Stimulated activated CD8-positive, alpha-beta memory T cell treated with anti-CD3 and anti-CD28 coated beads, Interleukin-4, amount 100 ng/mL, for 24 hours (primary cell): Measurements from ENCODE around the gene CD300LF.

ENCODE experiments used
- DNase-seq: peaks from one replicate; pipeline ENCODE4 v3.0.0-alpha.2; 2020; ENCODE audit warnings: low read depth

CD300LF gene

DNA sequence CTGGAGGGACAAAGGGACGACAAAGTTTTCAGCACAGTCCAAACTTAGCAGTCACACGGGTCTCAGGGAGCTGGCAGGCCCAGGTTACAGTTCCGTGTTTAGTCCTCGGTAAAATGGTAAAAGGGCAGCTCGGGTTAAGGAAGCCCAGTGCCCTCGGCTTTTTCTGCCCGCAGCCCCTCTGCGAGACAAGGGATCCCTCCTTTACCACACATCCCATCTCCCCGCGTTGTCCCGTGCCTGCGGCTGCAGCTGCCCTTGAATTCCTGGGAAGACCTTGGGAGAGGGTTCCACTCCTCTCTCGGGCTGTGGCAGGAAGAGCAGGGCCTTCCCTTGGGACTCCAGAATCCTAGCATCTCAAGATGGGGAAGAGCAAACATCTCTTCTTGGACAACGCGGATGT, 17.1 kb upstream of the CD300LF start:
- DNase-seq = no peak

- no peak for DNase-seq
Observed at GRCh38 chr17:74729368-74729767, 16.6 kb upstream of the CD300LF start.

GRCh38 chr17:74728702-74729075, 16.0 kb upstream of the CD300LF start:
- DNase-seq = no peak

DNA sequence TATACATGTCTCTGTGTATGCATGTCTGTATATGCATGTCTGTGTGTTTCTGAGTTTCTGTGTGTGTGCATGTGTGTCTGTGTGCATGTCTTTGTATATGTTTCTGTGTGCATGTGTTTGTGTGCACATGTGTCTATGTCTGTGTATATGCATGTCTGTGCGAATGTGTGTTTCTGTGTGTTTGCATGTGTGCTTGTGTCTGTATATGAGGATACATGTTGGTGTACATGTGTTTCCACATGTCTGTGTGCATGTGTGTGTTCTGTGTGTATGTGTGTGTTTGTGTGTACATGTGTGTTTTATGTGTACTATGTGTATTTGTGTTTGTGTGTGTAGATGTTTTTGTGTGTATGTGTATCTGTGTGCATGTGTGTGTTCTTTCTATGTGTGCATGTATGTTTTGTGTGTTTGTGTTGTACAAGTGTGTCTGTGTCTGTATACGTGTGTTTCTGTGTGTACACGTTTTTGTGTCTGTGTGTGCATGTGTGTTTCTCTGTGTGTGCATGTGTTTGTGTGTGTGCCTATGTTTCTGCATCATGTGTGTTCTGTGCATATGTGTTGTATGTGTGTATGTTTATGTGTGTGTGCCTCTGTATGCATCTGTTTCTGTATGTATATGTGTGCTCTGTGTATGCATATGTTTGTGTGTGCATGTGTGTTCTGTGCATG, 15.4 kb upstream of the CD300LF start:
- DNase-seq = no peak

GRCh38 chr17:74725111-74725510, 12.4 kb upstream of the CD300LF start:
- no peak for DNase-seq

DNA sequence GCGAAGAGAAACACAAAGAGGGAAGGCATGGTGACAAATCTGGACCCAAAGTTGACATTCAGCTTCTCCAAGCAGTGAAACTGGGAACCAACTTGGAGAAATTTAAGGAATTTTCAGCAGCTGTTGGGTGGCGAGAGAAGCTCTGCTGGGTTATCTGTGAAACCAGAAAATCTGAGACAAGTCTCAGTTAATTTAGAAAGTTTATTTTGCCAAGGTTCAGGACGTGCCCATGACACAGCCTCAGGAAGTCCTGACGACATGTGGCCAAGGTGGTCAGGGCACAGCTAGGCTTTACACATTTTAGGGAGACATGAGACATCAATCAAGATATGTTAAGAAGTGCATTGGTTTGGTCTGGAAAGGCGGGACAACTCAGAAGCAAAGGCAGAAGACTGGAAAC, 11.2 kb upstream of the CD300LF start:
- no peak for DNase-seq

DNA sequence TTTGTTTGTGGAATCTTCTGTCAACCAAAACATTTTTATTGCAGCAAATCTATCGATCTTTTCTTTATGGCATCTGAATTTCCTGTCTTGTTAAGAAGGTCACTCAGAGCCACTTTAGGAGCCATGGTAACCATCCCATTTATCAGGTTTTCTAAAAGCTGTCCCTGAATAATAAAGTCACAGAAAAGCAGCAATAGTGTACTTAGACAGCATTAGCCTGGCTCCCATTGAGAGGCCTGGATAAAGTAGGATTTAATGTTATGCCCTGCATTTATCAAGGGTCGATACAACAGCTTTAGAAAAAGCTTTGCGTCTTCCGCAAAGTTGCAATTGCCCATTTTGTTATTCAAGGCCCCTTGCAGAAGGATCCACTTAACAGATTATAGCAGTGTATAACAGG, 10.1 kb upstream of the CD300LF start:
- DNase-seq = no peak

DNA sequence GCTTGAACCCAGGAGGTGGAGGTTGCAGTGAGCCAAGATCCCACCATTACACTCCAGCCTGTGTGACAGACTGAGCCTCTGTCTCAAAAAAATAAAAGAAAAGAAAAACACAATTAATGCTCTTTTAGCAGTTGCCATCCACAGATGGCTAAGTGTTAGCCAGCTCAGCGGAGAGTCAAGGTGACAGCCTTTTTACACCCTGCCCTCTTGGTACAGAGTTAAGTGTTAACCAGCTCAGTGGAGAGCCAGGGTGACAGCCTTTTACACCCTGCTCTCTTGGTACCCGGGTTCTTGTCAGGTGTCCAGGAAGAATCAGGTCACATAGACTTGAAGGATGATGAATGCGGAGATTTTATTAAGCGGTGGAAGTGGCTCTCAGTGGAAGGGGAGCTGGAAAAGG, 7.8 kb upstream of the CD300LF start:
- DNase-seq = no peak

GRCh38 chr17:74715144-74715543, 2.4 kb upstream of the CD300LF start:
- DNase-seq = no peak

DNA sequence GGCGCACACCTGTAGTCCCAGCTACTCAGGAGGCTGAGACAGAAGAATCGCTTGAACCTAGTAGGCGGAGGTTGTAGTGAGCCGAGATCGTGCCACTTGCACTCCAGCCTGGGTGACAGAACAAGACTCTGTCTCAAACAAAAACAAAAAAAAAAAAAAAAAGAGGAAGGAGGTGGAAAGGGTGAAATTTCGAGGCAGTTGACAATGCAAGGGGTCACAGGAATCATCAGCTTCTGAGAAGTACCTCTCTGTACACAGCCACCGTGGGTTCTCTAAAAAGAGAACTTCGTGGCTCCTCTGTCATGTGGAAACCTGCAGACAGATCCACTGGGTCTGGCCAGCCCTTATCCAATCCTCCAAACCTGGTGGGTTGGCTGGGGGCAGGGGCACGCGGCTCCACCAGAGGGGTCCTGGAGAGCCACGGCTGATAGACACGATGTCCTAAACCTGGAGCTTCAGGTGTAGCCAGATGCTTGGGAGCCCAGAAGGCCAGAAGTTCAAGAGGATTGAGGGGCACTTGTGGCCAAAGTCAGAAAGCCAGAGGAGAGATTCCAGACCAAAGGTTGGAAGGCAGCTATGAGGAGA, 540 bp upstream of the CD300LF start:
- no peak for DNase-seq

DNA sequence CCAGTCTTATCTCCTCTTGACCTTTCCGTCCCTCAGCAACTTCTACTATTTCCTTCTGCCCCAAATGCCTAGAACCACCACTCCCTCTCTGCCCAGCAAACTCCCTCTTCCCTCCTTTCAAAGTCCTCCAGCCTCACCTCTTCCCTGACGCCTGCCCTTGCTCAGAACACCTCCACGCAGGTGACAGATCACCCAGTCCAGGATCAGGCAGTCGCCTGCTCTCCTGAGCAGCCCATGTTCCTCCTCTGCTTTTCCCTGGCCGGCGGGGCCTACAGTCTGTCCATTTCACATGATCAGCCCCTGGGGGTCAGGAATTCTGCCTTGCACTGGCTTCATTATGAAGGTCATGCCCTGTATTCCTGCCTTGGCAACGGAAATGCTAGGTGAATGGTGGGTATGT, 422 bp downstream of the CD300LF start:
- DNase-seq = no peak

DNA sequence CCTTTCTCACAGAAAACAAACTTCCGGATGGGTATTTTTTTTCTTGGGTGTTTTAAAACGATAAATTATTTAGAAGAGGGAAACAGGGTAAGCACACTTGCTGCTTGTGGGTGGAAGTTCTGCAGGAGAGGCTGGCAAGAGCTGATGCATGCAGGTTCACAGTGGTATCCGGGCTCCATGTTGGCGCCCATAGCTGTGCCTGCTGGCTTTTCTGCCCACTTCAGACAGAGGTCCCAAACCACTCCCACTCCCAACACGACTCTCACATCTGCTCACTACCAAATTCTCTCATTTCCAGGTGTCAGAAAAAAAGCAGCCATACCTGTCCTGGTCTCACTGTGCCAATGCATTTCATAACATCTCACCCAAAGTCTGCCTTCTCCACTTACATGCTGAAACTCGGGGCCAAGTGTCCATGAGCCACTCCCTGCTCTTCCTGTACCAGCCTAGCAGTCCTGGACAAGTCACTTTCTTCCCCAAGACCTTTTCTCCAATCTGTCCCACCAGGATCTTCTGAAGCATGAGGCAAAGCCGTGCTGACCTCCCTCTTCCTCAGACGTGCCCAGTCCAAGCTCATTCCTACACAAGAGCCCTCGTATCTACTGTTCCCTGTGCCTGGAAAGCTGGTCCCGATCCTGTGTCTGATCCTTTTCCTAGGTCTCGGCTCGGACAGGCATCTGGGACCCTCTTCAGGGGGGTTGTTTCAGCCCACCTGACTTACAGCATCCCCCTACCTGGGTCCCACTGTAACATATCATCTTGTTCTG, 1.5 kb downstream of the CD300LF start:
- DNase-seq = no peak

GRCh38 chr17:74704544-74704943, 8.2 kb downstream of the CD300LF start:
- no peak for DNase-seq

GRCh38 chr17:74703311-74703710, 9.4 kb downstream of the CD300LF start:
- DNase-seq = no peak

- no peak for DNase-seq
Observed at GRCh38 chr17:74702116-74702871, 10.4 kb downstream of the CD300LF start.

- DNase-seq = no peak
Observed at GRCh38 chr17:74699236-74699635, 13.5 kb downstream of the CD300LF start.

- no peak for DNase-seq
Observed at GRCh38 chr17:74698069-74698468, 14.7 kb downstream of the CD300LF start.

DNA sequence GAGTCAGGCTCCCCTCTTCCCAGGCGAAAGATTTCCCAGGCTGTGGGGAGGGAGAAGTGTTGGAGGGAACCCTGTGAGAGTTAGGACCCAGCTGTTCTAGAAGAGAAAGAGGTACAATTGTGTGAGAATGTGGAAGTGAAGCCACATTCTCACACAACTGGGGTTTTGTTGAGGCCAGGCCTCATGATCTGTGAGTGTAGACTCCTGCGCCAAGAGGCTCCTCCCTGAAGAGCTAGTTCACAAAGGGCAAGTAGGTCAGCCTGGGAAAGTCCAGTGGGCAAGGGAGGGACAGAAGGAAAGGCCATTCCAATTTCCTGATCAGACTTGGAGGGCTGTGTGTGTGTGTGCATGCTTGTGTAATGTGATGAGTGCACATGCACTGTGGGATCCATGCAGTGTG, 15.2 kb downstream of the CD300LF start:
- no peak for DNase-seq

GRCh38 chr17:74695629-74696028, 17.1 kb downstream of the CD300LF start:
- DNase-seq = no peak

- DNase-seq = no peak
Observed at GRCh38 chr17:74694081-74694480, 18.6 kb downstream of the CD300LF start.

DNA sequence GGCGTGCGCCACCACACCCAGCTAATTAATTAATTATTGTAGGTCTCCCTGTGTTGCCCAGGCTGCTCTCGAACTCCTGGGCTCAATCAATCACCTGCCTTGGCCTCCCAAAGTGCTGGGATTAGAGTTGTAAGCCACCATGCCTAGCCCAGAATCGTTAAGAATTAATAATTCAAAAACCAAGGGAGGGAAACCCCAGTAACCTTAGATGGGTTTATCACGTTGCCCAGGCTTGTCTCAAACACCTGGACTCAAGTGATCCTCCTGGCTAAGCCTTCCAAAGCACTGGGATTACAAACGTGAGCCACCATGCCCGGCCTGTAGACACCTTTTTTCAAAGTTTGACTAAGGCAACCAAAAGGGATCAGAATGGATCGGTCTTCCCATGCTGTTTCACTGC, 21.6 kb downstream of the CD300LF start:
- no peak for DNase-seq

DNA sequence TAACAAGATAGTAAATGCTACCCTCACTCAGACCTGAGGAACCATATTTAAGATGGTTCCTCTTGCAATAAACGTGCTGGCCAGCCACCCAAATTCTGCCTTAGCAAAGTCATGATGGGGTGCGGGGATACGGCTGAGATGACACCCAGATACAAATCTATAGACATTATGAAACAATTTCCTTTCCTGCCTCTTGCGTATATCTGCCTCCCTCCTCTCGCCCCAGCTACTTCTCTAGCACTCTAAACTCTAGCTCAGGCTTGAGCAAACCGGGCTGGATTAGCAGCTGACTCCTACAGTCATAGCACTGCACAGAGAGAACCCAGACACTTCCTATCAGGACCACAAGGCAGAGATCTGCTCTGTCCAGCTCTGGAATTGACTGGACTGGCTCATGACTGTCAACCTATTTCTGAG, 22.3 kb downstream of the CD300LF start:
- DNase-seq = no peak

DNA sequence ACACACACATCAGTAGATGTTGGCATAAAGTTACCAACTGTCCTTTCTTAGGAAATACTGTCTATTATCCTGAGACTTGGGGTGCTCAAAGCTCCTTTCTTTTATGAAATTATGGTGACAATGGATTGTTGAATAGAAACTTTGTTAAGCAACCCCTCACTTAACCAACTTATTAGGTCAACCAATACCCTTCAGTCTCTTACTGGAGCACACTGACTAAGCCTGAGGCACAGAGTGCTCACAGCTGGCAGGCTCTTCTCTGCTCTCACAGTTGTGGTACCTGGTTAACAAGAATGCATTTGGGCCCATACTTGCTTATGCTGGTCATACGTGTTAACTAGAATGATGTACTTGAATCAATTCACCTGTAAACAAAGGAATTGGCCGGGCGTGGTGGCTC, 24.8 kb downstream of the CD300LF start:
- no peak for DNase-seq
